K562 (cell line): ENCODE measurements around the gene EXOSC9.

Experiments
- CBX8 ChIP-seq: fragments of 200-600 bp; sonication (generic); IDR thresholded peaks from 2 replicates; pipeline ENCODE4 v1.6.1; 2012; ENCODE audit warnings: borderline replicate concordance, mixed run types, low read depth, mild to moderate bottlenecking, moderate library complexity, mixed read lengths, low read length, control low read depth, inconsistent platforms; ENCODE audit not compliant: poor library complexity, severe bottlenecking; ENCODE audit errors: extremely low read depth
- FOS ChIP-seq: IDR thresholded peaks from 3 replicates; pipeline ENCODE4 v1.6.1; 2011; ENCODE audit not compliant: insufficient read length; ENCODE audit errors: extremely low read depth
- JUND ChIP-seq, 2 experiments: IDR thresholded peaks; 2 replicates in 1 of 2; 3 replicates in 1 of 2; pipeline ENCODE4 v1.6.1; 2011; ENCODE audit warnings: borderline replicate concordance in 2 of 2, low read depth in 2 of 2, low read length in 2 of 2, improper control_type of control experiment in 1 of 2, missing biosample characterization in 1 of 2, missing genetic modification characterization in 1 of 2, missing genetic modification reagents in 1 of 2
- TF ChIP-seq, protein P1 (sequence below): sonication (generic); formaldehyde crosslinking; IDR thresholded peaks from 2 replicates; pipeline ENCODE4 v1.8.0; 2022; ENCODE audit warnings: missing genetic modification reagents, mild to moderate bottlenecking, borderline replicate concordance

DNA sequence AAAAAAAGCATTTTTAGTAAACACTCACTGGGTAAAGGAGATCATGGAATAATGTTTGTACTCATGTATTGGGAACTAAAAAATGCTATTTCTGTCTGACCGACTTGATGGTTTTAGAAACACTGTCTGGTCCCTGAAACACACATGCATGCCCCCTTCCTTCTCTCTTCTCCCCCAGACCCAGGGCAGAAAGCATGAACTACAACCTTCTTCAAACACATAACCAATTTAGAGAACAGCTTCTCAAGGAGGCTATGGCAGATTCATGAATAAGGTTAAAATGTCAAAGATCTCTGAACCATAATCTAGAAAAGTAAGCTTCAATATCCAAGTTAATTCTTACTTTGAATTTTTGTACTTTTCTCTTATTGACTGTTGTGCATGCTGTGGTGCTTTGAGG, 16.6 kb downstream of the EXOSC9 start:
- TF ChIP-seq CBX8 (no peak), FOS (no peak), JUND (IDR thresholded peaks at IDR 0.05; ENCODE audit: borderline replicate concordance, low read depth, low read length) (no peak), JUND (tag; IDR thresholded peaks at IDR 0.05; ENCODE audit: borderline replicate concordance, low read depth, low read length) (no peak)
- TF ChIP-seq, protein P1, sequence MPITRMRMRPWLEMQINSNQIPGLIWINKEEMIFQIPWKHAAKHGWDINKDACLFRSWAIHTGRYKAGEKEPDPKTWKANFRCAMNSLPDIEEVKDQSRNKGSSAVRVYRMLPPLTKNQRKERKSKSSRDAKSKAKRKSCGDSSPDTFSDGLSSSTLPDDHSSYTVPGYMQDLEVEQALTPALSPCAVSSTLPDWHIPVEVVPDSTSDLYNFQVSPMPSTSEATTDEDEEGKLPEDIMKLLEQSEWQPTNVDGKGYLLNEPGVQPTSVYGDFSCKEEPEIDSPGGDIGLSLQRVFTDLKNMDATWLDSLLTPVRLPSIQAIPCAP (CRISPR knock-in tag), result no peak
